GM19395 (cell line): ENCODE data around the gene SPATA16.
"Not testable (repeated sequence)": the region's sequence is repeated elsewhere in the genome, so short reads cannot be mapped to it uniquely, and the experiment has no call there.

Experiments used
- ATAC-seq: cut with Tn5 transposase; IDR thresholded peaks from one replicate; pipeline ENCODE4 v1.9.1; 2021; ENCODE audit warnings: mild to moderate bottlenecking, moderate library complexity; ENCODE audit not compliant: unreplicated experiment

SPATA16 gene

GRCh38 chr3:173140986-173141385, at the start of gene SPATA16:
SPATA16 (minus strand) TSS chr3:173141235; CDS start chr3:173117731, 23,504 bp downstream.
- ATAC-seq: no peak

GRCh38 chr3:173183022-173183421, 42.0 kb upstream of the SPATA16 start:
- ATAC-seq: not testable (repeated sequence)

GRCh38 chr3:173173652-173174051, 32.6 kb upstream of the SPATA16 start:
- ATAC-seq: no peak

- not testable (repeated sequence) for ATAC-seq
Measured at GRCh38 chr3:173159139-173159538, 18.1 kb upstream of the SPATA16 start.

GRCh38 chr3:173156533-173156932, 15.5 kb upstream of the SPATA16 start:
- ATAC-seq: not testable (repeated sequence)

GRCh38 chr3:173153631-173154030, 12.6 kb upstream of the SPATA16 start:
- no peak for ATAC-seq

- no peak for ATAC-seq
Measured at GRCh38 chr3:173139420-173139819, 1.6 kb downstream of the SPATA16 start.

GRCh38 chr3:173138026-173138425, 3.0 kb downstream of the SPATA16 start:
- no peak for ATAC-seq

- ATAC-seq: no peak
Measured at GRCh38 chr3:173135059-173135458, 6.0 kb downstream of the SPATA16 start.

GRCh38 chr3:173128633-173129032, 12.4 kb downstream of the SPATA16 start:
- no peak for ATAC-seq

- ATAC-seq: no peak
Measured at GRCh38 chr3:173111321-173111720, 29.7 kb downstream of the SPATA16 start.

- no peak for ATAC-seq
Measured at GRCh38 chr3:173109143-173109542, 31.9 kb downstream of the SPATA16 start.

GRCh38 chr3:173103469-173103868, 37.6 kb downstream of the SPATA16 start:
- no peak for ATAC-seq

- ATAC-seq: no peak
Measured at GRCh38 chr3:173098959-173099358, 42.1 kb downstream of the SPATA16 start.

GRCh38 chr3:173096994-173097785, 43.8 kb downstream of the SPATA16 start:
- ATAC-seq: no peak

- ATAC-seq: no peak
Measured at GRCh38 chr3:173096140-173096539, 44.9 kb downstream of the SPATA16 start.

- ATAC-seq: no peak
Measured at GRCh38 chr3:173092038-173092437, 49.0 kb downstream of the SPATA16 start.

GRCh38 chr3:173090492-173090891, 50.5 kb downstream of the SPATA16 start:
- no peak for ATAC-seq

- no peak for ATAC-seq
Measured at GRCh38 chr3:173089283-173089682, 51.8 kb downstream of the SPATA16 start.

GRCh38 chr3:173078525-173078924, 62.5 kb downstream of the SPATA16 start:
- no peak for ATAC-seq

- ATAC-seq: no peak
Measured at GRCh38 chr3:173066044-173067004, 74.7 kb downstream of the SPATA16 start.

GRCh38 chr3:173065543-173065981, 75.5 kb downstream of the SPATA16 start:
- no peak for ATAC-seq
